HG02763 (cell line): ENCODE data around the gene MACROH2A1.
"Not testable (repeated sequence)": the region's sequence is repeated elsewhere in the genome, so short reads cannot be mapped to it uniquely, and the experiment has no call there.

Experiments used
- ATAC-seq: cut with Tn5 transposase; IDR thresholded peaks from one replicate; pipeline ENCODE4 v1.9.1; 2021; ENCODE audit warnings: mild to moderate bottlenecking, moderate library complexity; ENCODE audit not compliant: unreplicated experiment

Gene MACROH2A1

GRCh38 chr5:135379046-135379654 is 19.9 kb downstream of the MACROH2A1 start:
- no peak for ATAC-seq

DNA sequence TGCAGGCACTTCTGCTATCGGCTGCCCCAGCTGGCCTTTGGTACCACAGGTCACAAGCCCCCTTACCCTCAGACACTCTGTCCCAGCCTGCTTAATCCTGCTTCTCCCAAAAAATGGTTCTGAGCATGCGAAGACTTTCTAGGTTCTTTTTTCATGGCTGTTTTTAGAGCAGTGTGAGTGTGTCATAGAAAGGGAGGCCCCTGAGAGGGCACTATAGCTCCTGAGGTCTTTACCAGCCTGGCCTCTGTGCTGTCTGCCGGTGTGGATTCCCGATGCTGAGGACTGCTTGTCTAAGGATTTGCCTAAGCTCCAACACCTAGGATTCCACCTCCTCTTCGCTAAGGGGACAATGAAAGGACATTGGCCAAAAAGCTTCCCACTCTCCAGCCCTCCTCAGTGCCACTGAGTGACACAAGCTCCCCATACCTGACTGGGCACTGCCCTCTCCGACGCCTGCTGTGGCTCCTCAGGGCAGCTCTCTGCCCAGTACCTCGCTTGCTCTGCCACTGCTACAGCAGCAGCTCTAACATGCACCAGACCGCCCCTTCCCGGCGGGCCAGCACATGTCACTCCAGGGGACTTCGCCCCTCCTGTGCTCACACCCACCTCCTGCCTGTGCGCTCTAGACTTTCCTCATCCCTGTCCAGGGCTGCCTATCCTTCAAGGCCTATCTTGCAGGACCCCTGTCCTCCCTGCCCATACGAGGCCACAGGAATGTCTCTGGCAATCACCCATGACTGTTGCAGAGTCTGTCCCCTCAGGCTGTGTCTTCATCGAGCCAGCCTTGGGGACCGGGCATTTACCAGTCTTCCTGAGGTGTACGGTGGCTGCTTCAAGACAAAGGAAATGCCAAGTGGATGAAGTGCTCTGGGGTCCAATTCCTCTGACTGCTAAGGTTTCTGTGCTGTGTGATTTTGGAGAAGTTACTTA is 21.0 kb downstream of the MACROH2A1 start:
- ATAC-seq = no peak

- ATAC-seq = no peak
Measured at GRCh38 chr5:135376961-135377624, 21.9 kb downstream of the MACROH2A1 start.

GRCh38 chr5:135375040-135375793 is 23.8 kb downstream of the MACROH2A1 start:
- no peak for ATAC-seq

DNA sequence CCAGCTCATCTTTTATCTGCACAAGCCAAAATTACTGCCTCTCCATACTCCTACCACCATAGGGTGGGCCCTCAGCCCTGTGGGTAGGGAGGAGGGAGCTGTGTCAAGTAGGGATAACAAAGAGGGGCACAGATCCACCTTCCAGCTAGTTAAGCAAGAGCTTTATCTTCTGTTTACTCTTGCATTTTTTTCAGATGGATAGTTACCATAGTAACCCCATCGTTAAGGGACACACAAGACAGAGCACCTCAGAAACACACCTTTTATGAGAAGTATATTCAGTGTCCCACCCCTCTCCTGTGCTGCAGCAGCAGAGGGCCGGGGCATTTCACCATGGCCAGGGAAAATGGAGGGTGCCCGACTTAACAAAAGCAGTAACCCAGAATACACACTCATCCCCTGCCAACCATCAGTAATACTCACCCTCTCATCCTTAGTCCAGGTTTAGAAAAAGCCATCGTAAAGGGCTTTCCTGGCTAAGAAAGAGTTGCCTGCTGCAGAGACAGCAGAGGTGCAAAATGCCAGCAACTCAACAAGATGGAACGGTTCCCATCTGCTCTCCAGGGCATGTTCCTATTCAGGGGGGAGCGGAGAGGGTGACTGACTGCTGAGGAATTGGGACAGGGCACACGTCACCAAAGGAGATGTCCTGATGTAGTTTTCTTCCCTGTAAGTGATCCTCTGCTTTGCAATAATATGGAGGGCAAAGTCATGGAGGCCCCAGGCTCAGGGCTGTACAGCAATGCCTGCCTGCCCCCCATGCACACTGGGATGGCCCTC is 25.1 kb downstream of the MACROH2A1 start:
- no peak for ATAC-seq

- ATAC-seq = no peak
Measured at GRCh38 chr5:135372654-135373381, 26.2 kb downstream of the MACROH2A1 start.

DNA sequence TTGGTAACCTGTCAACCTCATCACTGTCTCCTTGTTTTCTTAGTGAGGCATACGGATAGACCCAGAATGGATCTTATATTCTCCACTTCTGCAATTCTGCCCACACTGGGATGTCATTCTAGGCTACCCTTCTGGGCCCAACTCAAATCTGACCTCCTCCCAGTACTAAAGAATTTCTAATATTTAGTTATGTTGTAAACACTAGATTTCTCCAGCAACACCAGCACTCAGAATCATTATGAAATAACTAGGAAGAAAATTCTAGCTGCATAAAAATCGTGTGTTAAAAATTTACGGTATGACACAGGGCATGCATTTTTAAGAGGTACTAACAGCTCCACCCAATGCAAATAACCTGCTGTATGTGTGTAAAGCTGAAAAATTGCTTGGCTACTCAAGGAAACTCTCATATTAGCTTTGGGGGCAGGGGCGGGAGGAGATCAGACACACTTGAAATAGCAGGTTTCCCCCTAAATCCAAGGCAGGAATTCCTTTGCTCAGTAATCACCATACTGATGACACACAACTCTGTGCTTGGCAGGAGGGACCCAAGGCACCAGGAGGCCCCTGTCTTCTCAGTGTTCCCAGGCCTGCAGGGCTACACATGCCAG is 27.3 kb downstream of the MACROH2A1 start:
- no peak for ATAC-seq

DNA sequence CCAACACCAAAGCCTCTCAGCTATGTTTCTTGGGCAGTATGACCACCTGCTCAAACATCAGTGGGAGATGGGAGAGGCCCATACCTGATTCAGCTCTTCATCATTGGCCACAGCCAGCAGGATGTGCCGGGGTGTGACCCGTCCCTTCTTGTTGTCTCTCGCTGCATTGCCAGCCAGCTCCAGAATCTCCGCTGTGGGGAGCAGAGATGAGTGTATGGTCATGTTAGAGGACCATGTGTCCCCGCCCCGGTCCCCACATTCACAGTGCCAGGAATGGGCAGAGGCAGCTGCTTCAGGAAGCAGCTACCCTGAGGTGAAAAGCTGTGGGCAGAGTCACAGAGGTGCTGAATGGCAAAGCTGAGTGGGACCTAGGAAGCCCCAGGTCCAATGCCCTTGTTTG is 29.1 kb downstream of the MACROH2A1 start:
- no peak for ATAC-seq

GRCh38 chr5:135367554-135367953 is 31.5 kb downstream of the MACROH2A1 start:
- no peak for ATAC-seq

- no peak for ATAC-seq
Measured at GRCh38 chr5:135367076-135367475, 32.0 kb downstream of the MACROH2A1 start.

- no peak for ATAC-seq
Measured at GRCh38 chr5:135365281-135365680, 33.8 kb downstream of the MACROH2A1 start.

DNA sequence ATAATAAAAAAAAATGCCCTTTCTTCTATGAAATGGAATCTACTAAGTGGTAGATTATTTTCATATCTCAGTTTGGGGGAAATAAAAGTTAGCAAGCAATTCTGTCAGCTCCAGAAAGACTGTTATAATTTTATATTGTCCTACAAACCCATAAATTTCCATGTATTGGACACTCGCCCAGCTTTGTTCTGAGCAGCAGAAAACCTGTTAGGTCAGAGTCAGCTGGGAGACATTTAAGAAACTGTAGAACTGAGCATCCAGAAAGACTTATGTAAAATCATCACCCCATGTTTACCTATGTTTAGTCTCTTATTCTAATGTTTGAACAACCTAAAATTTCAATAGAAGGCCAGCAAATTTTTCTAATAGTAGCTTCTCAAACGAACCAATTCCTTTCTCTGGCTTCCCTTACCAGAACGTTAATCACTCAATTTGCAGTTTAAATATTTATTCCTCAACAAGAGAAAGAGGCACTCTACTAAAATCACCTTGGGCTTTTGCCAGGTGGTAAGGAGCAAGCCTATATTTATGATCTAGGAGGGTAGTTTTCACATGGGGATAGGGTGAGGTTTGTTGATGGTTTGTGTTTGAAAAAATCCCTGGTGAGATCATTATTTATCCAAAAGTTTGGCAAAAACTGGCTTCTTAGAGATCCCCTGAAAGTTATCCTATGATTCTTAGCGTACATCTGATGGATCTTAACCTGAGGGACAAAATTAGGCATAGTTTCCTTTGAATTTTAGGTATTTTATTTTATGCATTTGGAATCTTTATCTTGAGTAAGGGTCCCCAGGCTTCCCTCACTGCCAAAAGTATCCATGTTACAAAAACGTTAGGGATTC is 34.4 kb downstream of the MACROH2A1 start:
- no peak for ATAC-seq

DNA sequence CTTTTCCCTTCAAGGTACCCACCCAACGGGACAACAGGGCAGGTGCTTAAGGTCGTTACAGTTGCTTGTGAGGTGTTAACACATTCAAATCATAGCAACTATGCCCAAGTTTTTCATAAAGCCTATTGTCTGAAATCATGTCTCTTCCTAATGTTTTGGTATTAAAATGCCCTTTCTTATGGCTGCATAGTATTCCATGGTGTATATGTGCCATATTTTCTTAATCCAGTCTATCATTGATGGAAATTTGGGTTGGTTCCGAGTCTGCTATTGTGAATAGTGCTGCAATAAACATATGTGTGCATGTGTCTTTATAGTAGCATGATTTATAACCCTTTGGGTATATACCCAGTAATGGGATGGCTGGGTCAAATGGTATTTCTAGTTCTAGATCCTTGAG is 35.7 kb downstream of the MACROH2A1 start:
- not testable (repeated sequence) for ATAC-seq

DNA sequence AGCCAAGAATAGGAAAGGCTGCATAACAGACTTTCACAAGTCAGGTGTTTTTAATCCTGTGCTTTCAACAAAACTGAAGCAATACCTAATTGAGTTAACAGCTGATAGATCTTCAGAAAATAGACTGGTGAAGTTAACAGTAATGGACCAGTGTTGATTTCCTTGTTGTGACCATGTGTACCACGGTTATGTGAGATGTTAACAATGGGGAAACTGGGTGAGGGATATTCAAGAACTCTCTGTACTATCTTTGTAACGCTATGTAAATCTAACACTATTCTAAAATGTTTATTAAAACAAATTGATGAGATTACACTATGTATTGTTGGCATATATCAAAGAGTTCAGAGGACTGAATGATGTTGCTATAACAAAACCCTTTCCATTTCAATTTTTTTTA is 36.9 kb downstream of the MACROH2A1 start:
- no peak for ATAC-seq

DNA sequence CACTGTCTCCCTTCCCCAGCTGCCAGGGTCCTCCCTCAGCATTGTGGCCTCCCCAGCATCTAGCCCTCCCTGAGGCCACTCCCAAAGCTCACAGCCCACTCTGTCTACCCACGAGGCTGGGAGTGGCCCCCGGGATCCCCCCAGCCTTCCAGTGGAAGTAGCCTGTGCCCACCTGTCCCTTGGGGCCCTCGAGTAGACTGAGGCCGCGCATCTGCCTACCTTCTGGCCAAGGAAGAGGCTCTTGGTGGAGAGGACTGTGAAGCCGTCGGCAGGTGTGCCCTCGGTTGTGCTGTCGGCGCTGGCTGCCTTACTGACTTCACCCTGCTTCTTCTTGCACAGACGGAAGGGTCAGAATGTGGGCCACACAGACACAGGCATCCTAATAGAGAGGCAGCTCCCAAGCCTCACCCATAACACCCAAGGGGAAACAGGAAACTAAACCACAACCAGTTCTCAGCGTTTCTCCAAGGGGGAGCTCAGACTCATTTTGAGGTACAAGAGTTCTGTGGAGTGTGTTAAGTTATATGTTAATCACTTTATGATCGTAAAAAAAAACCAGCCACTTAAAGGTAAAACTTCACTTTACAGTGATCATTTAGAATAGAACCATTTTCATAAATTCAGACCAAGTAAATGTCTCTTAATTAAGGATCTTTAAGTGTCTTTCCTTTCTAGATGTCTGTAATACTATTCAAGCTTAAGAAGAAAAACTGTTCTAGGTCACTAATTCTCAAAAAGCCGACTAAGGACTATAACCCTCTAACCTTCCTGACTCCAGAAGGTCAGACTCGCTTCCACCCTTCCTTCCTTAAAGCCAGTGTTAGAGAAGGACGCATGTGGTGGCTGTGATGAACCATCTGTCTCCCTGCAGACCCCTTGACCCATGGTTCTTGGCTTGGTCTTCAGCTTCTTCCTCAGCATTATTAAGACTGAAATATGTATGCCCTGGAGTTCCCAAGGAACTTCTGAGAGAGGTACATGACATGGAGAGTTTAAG is 38.5 kb downstream of the MACROH2A1 start:
- ATAC-seq = no peak

DNA sequence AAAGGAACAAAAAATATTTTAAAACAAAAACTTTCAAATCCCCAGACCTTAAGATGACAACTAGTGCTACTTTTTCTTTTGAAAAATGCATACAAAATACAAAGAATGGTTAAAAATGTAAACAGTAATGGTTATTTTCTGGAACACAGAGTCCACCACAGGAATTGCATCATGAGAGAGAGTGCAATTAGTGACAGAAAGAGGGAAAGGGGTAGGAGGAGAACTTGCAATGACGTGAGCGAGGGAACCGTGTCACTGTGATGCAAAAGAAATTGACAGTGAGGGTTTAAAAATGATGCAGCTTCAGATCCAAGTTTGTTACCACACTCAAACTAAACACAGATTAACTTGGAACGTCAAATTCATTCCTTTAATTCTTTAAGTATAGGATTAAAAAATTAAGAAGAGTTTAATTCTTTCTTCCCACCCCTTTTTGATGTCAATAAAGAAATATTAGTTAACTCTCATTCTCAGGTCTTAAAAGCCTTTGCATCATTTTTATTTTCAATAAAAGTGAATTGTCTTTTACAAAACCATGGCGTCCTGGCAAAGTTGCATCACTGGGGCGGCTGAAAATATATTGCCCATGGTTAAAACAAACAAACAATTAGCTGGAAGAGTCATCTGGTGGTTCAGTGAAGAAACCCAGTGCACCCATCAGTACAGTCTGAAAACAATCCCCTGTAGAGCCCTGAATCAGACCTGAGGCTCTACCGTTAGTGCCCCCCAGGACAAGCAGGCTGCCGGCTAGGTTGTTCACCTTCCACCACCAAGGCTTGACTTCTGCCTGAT is 39.5 kb downstream of the MACROH2A1 start:
- ATAC-seq = no peak
